Epithelial cell of esophagus (primary cell): Measurements from ENCODE around the gene HEPACAM.

Source experiments
- DNase-seq: peaks from one replicate; pipeline ENCODE4 v3.0.0; 2010; ENCODE audit warnings: low read depth
- H3K4me3 ChIP-seq: 2 replicates; pipeline ENCODE4 v1.5.1; 2011; ENCODE audit warnings: mild to moderate bottlenecking, low read length, control low read depth
- CTCF ChIP-seq: IDR thresholded peaks from 2 replicates; pipeline ENCODE4 v1.5.1; 2011; ENCODE audit warnings: low read depth, mild to moderate bottlenecking, low read length, control low read depth, inconsistent platforms; ENCODE audit not compliant: insufficient read depth; ENCODE audit errors: missing control alignments

The HEPACAM gene

GRCh38 chr11:124943254-124943616, 7.4 kb upstream of the HEPACAM start:
- TF ChIP-seq CTCF = no peak
- DNase-seq = no peak
- no peak overlapping the region for H3K4me3 ChIP-seq

- H3K4me3 ChIP-seq = no peak overlapping the region
- no peak for TF ChIP-seq CTCF
- no peak for DNase-seq
Observed at GRCh38 chr11:124942466-124943253, 6.8 kb upstream of the HEPACAM start.

DNA sequence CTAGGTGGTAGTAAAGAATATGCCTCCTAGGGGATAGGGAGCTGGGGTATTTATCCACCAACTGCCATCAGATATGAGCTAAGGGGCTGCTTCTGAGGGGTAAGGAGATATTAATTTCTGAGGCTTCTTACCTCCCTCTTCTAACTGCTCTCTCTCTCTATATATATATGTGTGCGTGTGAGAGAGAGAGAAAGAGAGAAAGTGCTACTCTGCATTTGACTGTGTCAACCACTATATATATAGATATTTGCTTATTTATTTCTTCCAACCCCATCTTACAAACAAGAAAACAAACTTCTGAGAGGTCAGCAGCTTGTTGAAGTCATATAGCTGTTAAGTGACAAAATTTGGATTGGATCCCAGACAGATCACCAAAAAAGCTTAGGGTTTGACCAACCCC, 5.9 kb upstream of the HEPACAM start:
- no peak for DNase-seq
- no peak overlapping the region for H3K4me3 ChIP-seq
- TF ChIP-seq CTCF = no peak

DNA sequence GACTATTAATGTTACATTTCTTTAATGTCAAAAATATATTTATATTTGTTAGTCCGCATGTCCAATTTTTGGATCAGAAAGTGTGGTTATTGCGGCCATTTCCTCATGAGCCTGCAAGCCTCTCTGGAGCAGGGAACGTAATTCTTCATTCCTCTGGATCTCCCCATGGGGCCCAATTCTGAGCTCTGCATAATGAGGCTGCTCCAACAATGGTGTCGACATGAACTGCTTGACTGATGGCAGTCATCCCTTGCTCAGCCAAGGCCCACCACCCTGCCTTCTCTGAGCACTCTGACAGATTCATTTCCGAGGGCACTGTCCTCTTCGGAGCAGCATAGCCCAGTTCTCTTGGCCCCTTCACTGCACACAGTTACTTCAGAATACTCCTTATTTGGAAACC, 3.1 kb upstream of the HEPACAM start:
- no peak overlapping the region for H3K4me3 ChIP-seq
- no peak for DNase-seq
- no peak for TF ChIP-seq CTCF

- TF ChIP-seq CTCF = no peak
- no peak overlapping the region for H3K4me3 ChIP-seq
- DNase-seq = peak; percentile 34
Observed at GRCh38 chr11:124938206-124938765, 2.4 kb upstream of the HEPACAM start.

DNA sequence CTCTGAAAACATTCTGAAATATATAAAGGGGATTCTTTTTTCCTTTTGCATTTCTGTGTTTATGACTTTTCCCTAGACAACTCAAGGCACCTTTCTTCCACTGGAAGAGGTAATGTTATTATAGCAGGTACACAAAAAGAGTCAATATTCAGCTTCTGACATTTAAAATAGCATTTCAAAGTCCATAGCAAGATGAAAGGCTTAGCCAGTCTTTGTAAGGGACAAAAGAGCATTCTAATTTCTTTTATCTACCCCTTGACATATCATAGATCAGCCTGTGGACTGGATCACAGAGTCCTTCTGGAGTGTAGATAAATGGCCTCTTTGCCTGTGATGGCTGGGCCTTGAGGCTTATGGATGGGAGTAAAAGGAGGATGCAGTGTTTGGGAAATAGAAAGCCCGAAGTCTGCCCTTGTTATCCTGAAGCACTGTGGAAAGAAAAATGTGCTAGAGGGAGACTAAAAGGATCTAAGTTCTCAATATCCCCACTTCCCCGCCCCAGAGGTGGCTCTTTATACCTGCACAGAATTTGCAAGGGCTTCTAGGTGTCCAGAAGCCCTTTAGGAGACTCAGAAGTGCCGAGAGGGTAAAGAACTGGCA, 1.6 kb upstream of the HEPACAM start:
- TF ChIP-seq CTCF = no peak
- H3K4me3 ChIP-seq = no peak overlapping the region
- DNase-seq = no peak
